Measurements from ENCODE around the gene AUTS2. TPM values are rescaled to one million over a fixed set of nuclear protein-coding genes. Genes with fewer than 3 reads are reported as not detected.

AUTS2 gene
- total RNA-seq, 1 experiment from 2014 or later, result 256 TPM

DNA sequence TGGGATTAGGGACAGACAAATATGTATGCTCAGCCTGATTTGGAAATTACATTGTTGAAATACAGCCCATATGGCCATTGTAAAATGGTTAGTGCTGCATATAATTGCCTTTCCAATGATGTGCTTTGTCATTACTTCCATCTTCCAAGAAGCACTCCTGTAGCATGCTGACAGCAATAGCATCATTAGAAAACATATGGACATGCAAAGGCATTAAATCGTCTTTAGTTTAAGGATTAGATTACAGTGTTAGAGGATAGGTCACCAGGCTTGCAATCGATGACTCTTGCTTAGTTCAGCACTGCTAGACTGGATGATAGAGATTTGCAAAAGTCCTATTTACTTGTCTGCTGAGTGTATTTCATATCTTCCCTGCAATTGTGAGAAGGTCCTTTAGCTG is 17.4 kb downstream of the AUTS2 start:
- Histone ChIP-seq H4K8ac (replicated peaks; ENCODE audit: insufficient read length, low read depth, low read length) (no peak overlapping the region), H3K27ac (ENCODE audit: insufficient read length, low read depth, low read length) (no peak overlapping the region), H3T11ph (ENCODE audit: low read length) (no peak overlapping the region), H3K23ac (ENCODE audit: insufficient read length, low read depth, low read length) (no peak overlapping the region), H3K4ac (ENCODE audit: low read depth, low read length) (no peak overlapping the region), H3K56ac (ENCODE audit: insufficient read length, low read depth, low read length) (no peak overlapping the region), H2BK15ac (ENCODE audit: low read depth, low read length) (no peak overlapping the region), H2BK12ac (ENCODE audit: insufficient read length, low read depth, low read length) (no peak overlapping the region), H3K23me2 (ENCODE audit: insufficient read length, low read depth, low read length, poor library complexity, severe bottlenecking) (no peaks in the 10 kb centered on the region), H3K18ac (ENCODE audit: insufficient read length, low read depth, low read length) (no peak overlapping the region), H2AFZ (ENCODE audit: low read length) (no peak overlapping the region), H2BK5ac (ENCODE audit: insufficient read length, low read length) (no peak overlapping the region), H3K79me1 (ENCODE audit: insufficient read depth, low read depth, low read length, poor library complexity, severe bottlenecking) (no peaks in the 10 kb centered on the region), H3K9ac (ENCODE audit: extremely low read depth, insufficient read length, low read length) (no peak overlapping the region), H3K9me3 (ENCODE audit: control insufficient read depth, low read depth, low read length) (no peaks in the 10 kb centered on the region), H3K79me2 (ENCODE audit: insufficient read depth, low read length) (no peaks in the 10 kb centered on the region), H2AK5ac (ENCODE audit: insufficient read length, low read length) (no peak overlapping the region), H2BK120ac (ENCODE audit: low read depth, low read length, poor library complexity, severe bottlenecking) (no peak overlapping the region), H2BK20ac (ENCODE audit: low read depth, low read length, poor library complexity, severe bottlenecking) (no peak overlapping the region), H4K91ac (ENCODE audit: insufficient read length, low read depth, low read length) (no peak overlapping the region), H3K4me2 (ENCODE audit: insufficient read depth, insufficient read length, low read length) (no peak overlapping the region), H3K14ac (ENCODE audit: insufficient read depth, low read length) (no peak overlapping the region), H4K20me1 (ENCODE audit: control insufficient read depth, insufficient read depth, insufficient read length) (peaks cover 4% of the 10 kb centered on the region), H3K27me3 (ENCODE audit: insufficient read depth, low read length) (peaks cover 86% of the 10 kb centered on the region), H4K5ac (ENCODE audit: insufficient read length, low read depth, low read length) (no peak overlapping the region), H3K4me1 (ENCODE audit: insufficient read depth, low read length) (no peaks in the 10 kb centered on the region)
- peaks cover 35 to 39% of the 10 kb centered on the region in 2 experiments for H3K4me1 Mint-ChIP-seq
- peaks cover 89% of the 10 kb centered on the region for H3K27me3 Mint-ChIP-seq (ENCODE audit: low read depth)
- no peak overlapping the region for H3K4me3 Mint-ChIP-seq
- no CpG with 5 or more reads among the region's 2 CpGs for WGBS (ENCODE audit: extremely low coverage, insufficient read length, low lambda C conversion rate)
- TF ChIP-seq, protein P1, sequence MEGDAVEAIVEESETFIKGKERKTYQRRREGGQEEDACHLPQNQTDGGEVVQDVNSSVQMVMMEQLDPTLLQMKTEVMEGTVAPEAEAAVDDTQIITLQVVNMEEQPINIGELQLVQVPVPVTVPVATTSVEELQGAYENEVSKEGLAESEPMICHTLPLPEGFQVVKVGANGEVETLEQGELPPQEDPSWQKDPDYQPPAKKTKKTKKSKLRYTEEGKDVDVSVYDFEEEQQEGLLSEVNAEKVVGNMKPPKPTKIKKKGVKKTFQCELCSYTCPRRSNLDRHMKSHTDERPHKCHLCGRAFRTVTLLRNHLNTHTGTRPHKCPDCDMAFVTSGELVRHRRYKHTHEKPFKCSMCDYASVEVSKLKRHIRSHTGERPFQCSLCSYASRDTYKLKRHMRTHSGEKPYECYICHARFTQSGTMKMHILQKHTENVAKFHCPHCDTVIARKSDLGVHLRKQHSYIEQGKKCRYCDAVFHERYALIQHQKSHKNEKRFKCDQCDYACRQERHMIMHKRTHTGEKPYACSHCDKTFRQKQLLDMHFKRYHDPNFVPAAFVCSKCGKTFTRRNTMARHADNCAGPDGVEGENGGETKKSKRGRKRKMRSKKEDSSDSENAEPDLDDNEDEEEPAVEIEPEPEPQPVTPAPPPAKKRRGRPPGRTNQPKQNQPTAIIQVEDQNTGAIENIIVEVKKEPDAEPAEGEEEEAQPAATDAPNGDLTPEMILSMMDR (conservative IDR thresholded peaks at IDR 0.05), result no peak
- no peak for DNase-seq
- no peak overlapping the region for H3K27ac Mint-ChIP-seq
- no peaks in the 10 kb centered on the region; a peak in 2 of 5 replicates for H3K9me3 Mint-ChIP-seq
- no peaks in the 10 kb centered on the region; a peak in 2 of 7 replicates for H3K36me3 Mint-ChIP-seq (ENCODE audit: insufficient read depth in 1 of 3, low read depth in 3 of 3)

All from H9 (cell line).